Activated CD8-positive, alpha-beta T cell treated with anti-CD3 and anti-CD28 coated beads for 36 hours (primary cell): ENCODE results near the gene KRT77. TPM values are rescaled to one million over a fixed set of nuclear protein-coding genes. Genes with fewer than 3 reads are reported as not detected.

Experiments
- ATAC-seq: fragments of 200-7000 bp; cut with Tn5 transposase; one replicate; pipeline ENCODE4 v1.10.0; 2021; ENCODE audit warnings: mild to moderate bottlenecking, moderate library complexity
- CTCF ChIA-PET: fragments of 350-600 bp; sonication (Branson Sonifier 250); formaldehyde crosslinking; loops from one replicate; lab custom pipeline; 2021; ENCODE audit warnings: antibody characterized with exemption; lab: Charles Lee
- POLR2A ChIA-PET: fragments of 350-600 bp; sonication (Branson Sonifier 250); formaldehyde crosslinking; loops from one replicate; lab custom pipeline; 2021; ENCODE audit warnings: antibody characterized with exemption; lab: Charles Lee
- DNase-seq: peaks from one replicate; pipeline ENCODE4 v3.0.0-alpha.2; 2020
- H3K27ac Mint-ChIP-seq: one replicate; pipeline ENCODE4 v1.8.0; 2021; ENCODE audit warnings: mild to moderate bottlenecking, mixed read lengths
- H3K27me3 Mint-ChIP-seq: one replicate; pipeline ENCODE4 v1.8.0; 2021; ENCODE audit warnings: mixed read lengths
- H3K36me3 Mint-ChIP-seq: one replicate; pipeline ENCODE4 v1.8.0; 2021; ENCODE audit warnings: low read depth, mixed read lengths
- H3K4me1 Mint-ChIP-seq: one replicate; pipeline ENCODE4 v1.8.0; 2021; ENCODE audit warnings: low read depth, mixed read lengths
- H3K4me3 Mint-ChIP-seq: one replicate; pipeline ENCODE4 v1.8.0; 2021; ENCODE audit warnings: mild to moderate bottlenecking, moderate library complexity, mixed read lengths
- H3K9me3 Mint-ChIP-seq: one replicate; pipeline ENCODE4 v1.8.0; 2021; ENCODE audit warnings: mixed read lengths
- CTCF ChIP-seq: fragments of 200-600 bp; IDR thresholded peaks from one replicate; pipeline ENCODE4 v1.8.0; 2022; ENCODE audit warnings: antibody characterized with exemption, mild to moderate bottlenecking
- intact Hi-C: fragments of 100-400 bp; cut with micrococcal nuclease; formaldehyde crosslinking; loops from one replicate; pipeline ENCODE4 v1.10.0; 2022
- total RNA-seq, 2 experiments: library from RNA; stranded (reverse); gene quantifications; one replicate each; pipeline ENCODE4 v1.2.3, GENCODE V29; 2021

The KRT77 gene
- total RNA-seq, 2 experiments from 2014 or later = not detected

- H3K4me1 Mint-ChIP-seq = peaks cover 33% of the 10 kb centered on the region
- ChIA-PET CTCF (interaction anchor here (1.1 to 1.6 kb wide), 2 partner anchors 8 to 203 kb away, joined by 4 to 6 read pairs; no protein-coding TSS in a partner anchor), POLR2A (no interaction called here)
- no peaks in the 10 kb centered on the region for H3K27me3 Mint-ChIP-seq
- no peak overlapping the region for H3K4me3 Mint-ChIP-seq
- no peak for TF ChIP-seq CTCF
- intact Hi-C loops = no loop called here
- H3K36me3 Mint-ChIP-seq = no peaks in the 10 kb centered on the region
- ATAC-seq (peak; percentile 71), DNase-seq (peak; percentile 57)
- H3K27ac Mint-ChIP-seq = no peak overlapping the region
- H3K9me3 Mint-ChIP-seq = no peaks in the 10 kb centered on the region
Measured at GRCh38 chr12:52681526-52682380, 21.6 kb downstream of the KRT77 start.

GRCh38 chr12:52680363-52680762 is 23.0 kb downstream of the KRT77 start, which contains the start of gene KRT1:
TSS of gene KRT1 (minus strand) at chr12:52680407. CDS start at chr12:52680348, 59 bp downstream.
- no peaks in the 10 kb centered on the region for H3K27me3 Mint-ChIP-seq
- intact Hi-C loops = no loop called here

GRCh38 chr12:52679875-52680274 is 23.4 kb downstream of the KRT77 start:
- Mint-ChIP-seq H3K4me3 (no peak overlapping the region), H3K9me3 (no peaks in the 10 kb centered on the region), H3K27me3 (no peaks in the 10 kb centered on the region), H3K27ac (no peak overlapping the region), H3K36me3 (no peaks in the 10 kb centered on the region), H3K4me1 (peaks cover 33% of the 10 kb centered on the region)
- intact Hi-C loops = no loop called here
- ChIA-PET POLR2A (interaction anchor here (1.3 kb wide), 1 partner anchor 11 kb away, joined by 3 read pairs; no protein-coding TSS in a partner anchor), CTCF (interaction anchor here (0.9 to 1.6 kb wide), 6 partner anchors 10 to 205 kb away, joined by 3 to 6 read pairs (median 4); no protein-coding TSS in a partner anchor)
- TF ChIP-seq CTCF = no peak
- ATAC-seq = no peak
- no peak for DNase-seq

More at GRCh38 chr12:52680363-52680762, 23.0 kb downstream of the KRT77 start, which contains the start of gene KRT1:
- POLR2A ChIA-PET = interaction anchor here (1.3 kb wide), 1 partner anchor 11 kb away, joined by 3 read pairs; no protein-coding TSS in a partner anchor
- no peaks in the 10 kb centered on the region for H3K9me3 Mint-ChIP-seq
- CTCF ChIA-PET = interaction anchor here (0.8 to 1.6 kb wide), 11 partner anchors 8 to 204 kb away, joined by 3 to 6 read pairs (median 3); no protein-coding TSS in a partner anchor
- ATAC-seq = no peak
- TF ChIP-seq CTCF = no peak
- peaks cover 33% of the 10 kb centered on the region for H3K4me1 Mint-ChIP-seq
- no peaks in the 10 kb centered on the region for H3K36me3 Mint-ChIP-seq
- H3K27ac Mint-ChIP-seq = no peak within 1 kb of the TSS
- DNase-seq = no peak
- no peak within 1 kb of the TSS for H3K4me3 Mint-ChIP-seq

DNA sequence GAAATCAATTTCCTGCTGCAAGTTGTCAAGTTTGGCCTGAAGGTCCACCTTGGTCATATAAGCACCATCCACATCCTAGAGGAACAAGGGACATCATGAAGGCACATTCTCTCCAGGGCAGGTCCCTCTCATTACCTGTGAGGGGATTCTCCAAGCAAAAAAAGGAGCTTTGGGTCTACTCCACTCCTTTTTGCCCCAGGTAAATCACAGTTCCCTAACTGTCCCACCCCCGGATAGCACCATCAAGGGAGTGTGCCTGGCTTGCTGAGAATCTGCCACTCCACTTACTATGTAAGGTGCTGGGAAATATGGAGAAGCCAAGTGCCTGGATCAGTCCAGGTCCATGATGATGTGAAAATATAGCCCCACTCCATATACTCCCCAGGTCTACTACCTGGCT is 25.7 kb downstream of the KRT77 start:
- ChIA-PET CTCF (interaction anchor here (0.6 kb wide), 1 partner anchor 193 kb away, joined by 3 read pairs; no protein-coding TSS in a partner anchor), POLR2A (interaction anchor here (1.1 kb wide), 1 partner anchor 13 kb away, joined by 3 read pairs; no protein-coding TSS in a partner anchor)
- Mint-ChIP-seq H3K4me1 (peaks cover 27% of the 10 kb centered on the region), H3K4me3 (no peak overlapping the region), H3K36me3 (no peaks in the 10 kb centered on the region), H3K27ac (no peak overlapping the region), H3K9me3 (no peaks in the 10 kb centered on the region), H3K27me3 (no peaks in the 10 kb centered on the region)
- intact Hi-C loops = no loop called here
- no peak for TF ChIP-seq CTCF
- ATAC-seq = no peak
- DNase-seq = no peak
